PFSK-1 (cell line): ENCODE measurements around the gene CES4A.
A peak's percentile ranks its signal among the peaks of the same experiment; 100 is the strongest.

ENCODE experiments used
- POLR2AphosphoS5 ChIP-seq: IDR thresholded peaks from 2 replicates; pipeline ENCODE4 v1.6.1; 2012; ENCODE audit warnings: low read depth, mild to moderate bottlenecking, control low read depth, low read length, moderate library complexity
- SIN3A ChIP-seq: IDR thresholded peaks from 2 replicates; pipeline ENCODE4 v1.6.1; 2012; ENCODE audit warnings: mild to moderate bottlenecking, low read length, moderate library complexity, borderline replicate concordance; ENCODE audit not compliant: insufficient read depth
- TAF1 ChIP-seq: IDR thresholded peaks from 2 replicates; pipeline ENCODE4 v1.6.1; 2012; ENCODE audit warnings: low read length, control low read depth, borderline replicate concordance; ENCODE audit not compliant: insufficient read depth
- TF ChIP-seq, protein P1 (sequence below), 2 experiments: IDR thresholded peaks; 2 replicates each; pipeline versions ENCODE4 v1.6.1 to v1.8.0; 2011 to 2012; ENCODE audit warnings: low read depth in 2 of 2, low read length in 2 of 2, control low read depth in 1 of 2, inconsistent platforms in 1 of 2, mild to moderate bottlenecking in 1 of 2, moderate library complexity in 1 of 2; ENCODE audit not compliant: insufficient read depth in 1 of 2

DNA sequence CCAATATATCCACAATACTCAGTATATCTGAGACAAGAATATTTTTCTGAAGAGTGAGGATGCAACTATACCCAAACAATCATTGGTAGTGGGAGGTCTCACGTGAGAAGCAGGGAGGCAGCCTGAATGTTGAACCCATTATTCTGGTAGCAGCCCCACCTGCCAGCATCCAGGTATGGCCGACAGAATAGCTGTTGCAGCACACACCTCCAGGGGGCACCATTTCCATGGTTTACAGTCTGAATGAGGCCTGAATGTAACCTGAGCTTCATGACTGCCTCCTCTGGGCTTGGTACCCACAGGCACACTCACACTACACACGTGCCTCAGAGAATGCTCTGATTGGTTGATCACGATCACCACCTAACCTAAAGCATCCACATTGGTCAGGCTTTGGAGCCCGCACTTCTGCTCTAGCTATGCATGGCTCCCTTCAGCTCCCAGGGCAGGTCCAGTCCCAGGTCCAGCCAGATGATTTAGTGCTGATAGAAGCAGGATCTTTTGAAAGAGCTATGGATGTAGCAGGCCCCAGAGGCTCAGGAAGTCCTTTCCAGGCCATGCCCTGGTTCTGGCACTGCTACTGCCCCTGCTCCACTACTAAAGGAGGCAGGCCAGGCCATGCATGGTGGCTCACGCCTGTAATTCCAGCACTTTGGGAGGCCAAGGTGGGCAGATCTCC lies 29.6 kb downstream of the CES4A start:
- TF ChIP-seq TAF1 (peak; percentile 29; the same call in 1 of the 2 replicates), POLR2AphosphoS5 (no peak), SIN3A (0 out of 2 replicates have a peak, but pooled peaks have one; percentile 46)
- TF ChIP-seq, protein P1, sequence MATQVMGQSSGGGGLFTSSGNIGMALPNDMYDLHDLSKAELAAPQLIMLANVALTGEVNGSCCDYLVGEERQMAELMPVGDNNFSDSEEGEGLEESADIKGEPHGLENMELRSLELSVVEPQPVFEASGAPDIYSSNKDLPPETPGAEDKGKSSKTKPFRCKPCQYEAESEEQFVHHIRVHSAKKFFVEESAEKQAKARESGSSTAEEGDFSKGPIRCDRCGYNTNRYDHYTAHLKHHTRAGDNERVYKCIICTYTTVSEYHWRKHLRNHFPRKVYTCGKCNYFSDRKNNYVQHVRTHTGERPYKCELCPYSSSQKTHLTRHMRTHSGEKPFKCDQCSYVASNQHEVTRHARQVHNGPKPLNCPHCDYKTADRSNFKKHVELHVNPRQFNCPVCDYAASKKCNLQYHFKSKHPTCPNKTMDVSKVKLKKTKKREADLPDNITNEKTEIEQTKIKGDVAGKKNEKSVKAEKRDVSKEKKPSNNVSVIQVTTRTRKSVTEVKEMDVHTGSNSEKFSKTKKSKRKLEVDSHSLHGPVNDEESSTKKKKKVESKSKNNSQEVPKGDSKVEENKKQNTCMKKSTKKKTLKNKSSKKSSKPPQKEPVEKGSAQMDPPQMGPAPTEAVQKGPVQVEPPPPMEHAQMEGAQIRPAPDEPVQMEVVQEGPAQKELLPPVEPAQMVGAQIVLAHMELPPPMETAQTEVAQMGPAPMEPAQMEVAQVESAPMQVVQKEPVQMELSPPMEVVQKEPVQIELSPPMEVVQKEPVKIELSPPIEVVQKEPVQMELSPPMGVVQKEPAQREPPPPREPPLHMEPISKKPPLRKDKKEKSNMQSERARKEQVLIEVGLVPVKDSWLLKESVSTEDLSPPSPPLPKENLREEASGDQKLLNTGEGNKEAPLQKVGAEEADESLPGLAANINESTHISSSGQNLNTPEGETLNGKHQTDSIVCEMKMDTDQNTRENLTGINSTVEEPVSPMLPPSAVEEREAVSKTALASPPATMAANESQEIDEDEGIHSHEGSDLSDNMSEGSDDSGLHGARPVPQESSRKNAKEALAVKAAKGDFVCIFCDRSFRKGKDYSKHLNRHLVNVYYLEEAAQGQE (IDR thresholded peaks at IDR 0.05; ENCODE audit: insufficient read depth in 1 of 2, low read depth in 2 of 2, low read length in 2 of 2), result peak in 1 of 2 experiments; percentile 50; a peak in 2 of 4 replicates
